ENCODE data around the gene TSPYL6.
A peak's percentile ranks its signal among the peaks of the same experiment; 100 is the strongest.

Gene TSPYL6

GRCh38 chr2:54255230-54256090, 569 bp downstream of the TSPYL6 start:
- DNase-seq: no peak

- DNase-seq: no peak
These were observed 1.8 kb downstream of the TSPYL6 start for GRCh38 chr2:54254180-54254579.

GRCh38 chr2:54249629-54250028, 6.4 kb downstream of the TSPYL6 start:
- no peak for DNase-seq

- DNase-seq: no peak
These were observed 8.9 kb downstream of the TSPYL6 start for GRCh38 chr2:54247115-54247514.

GRCh38 chr2:54240515-54241469, 15.2 kb downstream of the TSPYL6 start:
- no peak for DNase-seq

GRCh38 chr2:54239427-54239826, 16.6 kb downstream of the TSPYL6 start:
- DNase-seq: no peak

GRCh38 chr2:54237428-54237827, 18.6 kb downstream of the TSPYL6 start:
- no peak for DNase-seq

- DNase-seq: no peak
These were observed 22.0 kb downstream of the TSPYL6 start for GRCh38 chr2:54233832-54234649.

- no peak for DNase-seq
These were observed 27.1 kb downstream of the TSPYL6 start for GRCh38 chr2:54228945-54229344.

GRCh38 chr2:54227798-54228197, 28.2 kb downstream of the TSPYL6 start:
- no peak for DNase-seq

GRCh38 chr2:54226260-54226659, 29.8 kb downstream of the TSPYL6 start:
- DNase-seq: no peak

GRCh38 chr2:54224997-54225396, 31.0 kb downstream of the TSPYL6 start:
- no peak for DNase-seq

- DNase-seq: no peak
These were observed 42.9 kb downstream of the TSPYL6 start for GRCh38 chr2:54213082-54213481.

- no peak for DNase-seq
These were observed 43.6 kb downstream of the TSPYL6 start for GRCh38 chr2:54212456-54212855.

GRCh38 chr2:54209379-54209778, 46.6 kb downstream of the TSPYL6 start:
- DNase-seq: no peak

- DNase-seq: no peak
These were observed 47.4 kb downstream of the TSPYL6 start for GRCh38 chr2:54208364-54209240.

- no peak for DNase-seq
These were observed 48.3 kb downstream of the TSPYL6 start for GRCh38 chr2:54207666-54208195.

- peak; percentile 14 for DNase-seq
These were observed 49.4 kb downstream of the TSPYL6 start for GRCh38 chr2:54206596-54206995.

- DNase-seq: no peak
These were observed 51.6 kb downstream of the TSPYL6 start for GRCh38 chr2:54204476-54204875.
